Glutamatergic neuron (in vitro differentiated cells): ENCODE results near the gene KRTAP4-6. TPM values are rescaled to one million over a fixed set of nuclear protein-coding genes. Genes with fewer than 3 reads are reported as not detected.
A peak's percentile ranks its signal among the peaks of the same experiment; 100 is the strongest.
"Not testable (repeated sequence)": the region's sequence is repeated elsewhere in the genome, so short reads cannot be mapped to it uniquely, and the experiment has no call there.

Source experiments
- DNase-seq: peaks from one replicate; pipeline ENCODE4 v3.0.0; 2022
- H3K27ac Mint-ChIP-seq: one replicate; pipeline ENCODE4 v1.8.0; 2020; ENCODE audit warnings: mild to moderate bottlenecking, mixed read lengths, inconsistent platforms; ENCODE audit not compliant: unreplicated experiment
- H3K27me3 Mint-ChIP-seq: one replicate; pipeline ENCODE4 v1.8.0; 2020; ENCODE audit warnings: mild to moderate bottlenecking, moderate library complexity, mixed read lengths, inconsistent platforms; ENCODE audit not compliant: unreplicated experiment
- H3K36me3 Mint-ChIP-seq: one replicate; pipeline ENCODE4 v1.8.0; 2020; ENCODE audit warnings: mild to moderate bottlenecking, mixed read lengths, inconsistent platforms; ENCODE audit not compliant: unreplicated experiment
- H3K4me1 Mint-ChIP-seq: one replicate; pipeline ENCODE4 v1.8.0; 2020; ENCODE audit warnings: mild to moderate bottlenecking, low read depth, mixed read lengths, inconsistent platforms; ENCODE audit not compliant: unreplicated experiment
- H3K4me3 Mint-ChIP-seq: one replicate; pipeline ENCODE4 v1.8.0; 2020; ENCODE audit warnings: mild to moderate bottlenecking, mixed read lengths, inconsistent platforms; ENCODE audit not compliant: unreplicated experiment
- H3K9me3 Mint-ChIP-seq: one replicate; pipeline ENCODE4 v1.8.0; 2020; ENCODE audit warnings: mild to moderate bottlenecking, moderate library complexity, mixed read lengths, inconsistent platforms; ENCODE audit not compliant: unreplicated experiment
- total RNA-seq: library from RNA; stranded (reverse); fragmentation: NEBNext Ultra II Directional; extraction: Animal tissue kit (Norgen Biotek cat#: 25700); gene quantifications from one replicate; pipeline ENCODE4 v1.2.1, GENCODE V29; 2021; ENCODE audit not compliant: unreplicated experiment
- TF ChIP-seq, protein P1 (sequence below): fragments of 200-600 bp; sonication (generic); IDR thresholded peaks from one replicate; pipeline ENCODE4 v1.5.0; 2021; ENCODE audit not compliant: partially characterized antibody, unreplicated experiment

KRTAP4-6 gene
- total RNA-seq, 1 donor from 2014 or later: not detected

DNA sequence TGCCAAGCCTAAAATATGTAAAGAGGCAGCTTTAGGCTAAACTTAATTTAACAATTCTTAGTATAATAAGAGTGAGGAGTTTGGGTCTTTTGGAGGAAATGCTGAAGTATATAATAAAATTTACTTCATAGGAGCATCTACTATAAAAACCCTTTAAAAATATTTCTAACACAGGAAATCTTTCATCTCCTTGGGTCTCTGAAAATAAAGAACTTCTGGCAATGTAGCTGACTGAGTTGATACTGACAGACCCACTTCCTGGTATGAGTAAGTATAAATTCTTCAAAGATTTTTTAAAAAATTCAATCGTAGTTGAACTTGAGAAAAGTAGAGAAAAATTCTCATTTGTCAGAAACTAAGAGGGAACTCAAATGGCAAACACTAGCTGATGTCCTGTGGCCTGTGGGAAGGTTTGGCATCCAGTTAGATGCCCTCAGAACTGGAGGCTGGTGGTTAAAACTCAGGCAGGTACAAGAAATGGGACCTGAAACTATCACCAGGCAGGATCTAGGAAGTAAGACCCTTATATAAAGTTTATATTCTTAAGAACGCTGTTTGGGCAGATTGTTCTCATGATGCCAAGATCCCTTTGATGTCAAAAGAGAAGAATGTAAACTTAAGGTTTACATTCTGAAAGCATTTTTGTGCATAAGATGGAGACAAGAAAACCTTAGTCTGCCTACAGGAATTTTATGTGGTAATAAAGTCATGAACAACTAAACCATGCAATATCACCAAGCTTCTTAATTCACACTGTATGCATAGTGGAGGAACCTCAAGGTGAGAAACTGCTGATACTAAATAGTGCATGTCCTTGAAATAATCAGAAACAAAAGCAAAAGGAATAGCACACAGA is 6.2 kb downstream of the KRTAP4-6 start:
- no peak overlapping the region for H3K4me3 Mint-ChIP-seq
- H3K9me3 Mint-ChIP-seq: no peaks in the 10 kb centered on the region
- no peak for DNase-seq
- H3K27ac Mint-ChIP-seq: no peak overlapping the region
- TF ChIP-seq, protein P1, sequence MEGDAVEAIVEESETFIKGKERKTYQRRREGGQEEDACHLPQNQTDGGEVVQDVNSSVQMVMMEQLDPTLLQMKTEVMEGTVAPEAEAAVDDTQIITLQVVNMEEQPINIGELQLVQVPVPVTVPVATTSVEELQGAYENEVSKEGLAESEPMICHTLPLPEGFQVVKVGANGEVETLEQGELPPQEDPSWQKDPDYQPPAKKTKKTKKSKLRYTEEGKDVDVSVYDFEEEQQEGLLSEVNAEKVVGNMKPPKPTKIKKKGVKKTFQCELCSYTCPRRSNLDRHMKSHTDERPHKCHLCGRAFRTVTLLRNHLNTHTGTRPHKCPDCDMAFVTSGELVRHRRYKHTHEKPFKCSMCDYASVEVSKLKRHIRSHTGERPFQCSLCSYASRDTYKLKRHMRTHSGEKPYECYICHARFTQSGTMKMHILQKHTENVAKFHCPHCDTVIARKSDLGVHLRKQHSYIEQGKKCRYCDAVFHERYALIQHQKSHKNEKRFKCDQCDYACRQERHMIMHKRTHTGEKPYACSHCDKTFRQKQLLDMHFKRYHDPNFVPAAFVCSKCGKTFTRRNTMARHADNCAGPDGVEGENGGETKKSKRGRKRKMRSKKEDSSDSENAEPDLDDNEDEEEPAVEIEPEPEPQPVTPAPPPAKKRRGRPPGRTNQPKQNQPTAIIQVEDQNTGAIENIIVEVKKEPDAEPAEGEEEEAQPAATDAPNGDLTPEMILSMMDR: no peak
- H3K4me1 Mint-ChIP-seq: no peaks in the 10 kb centered on the region
- no peaks in the 10 kb centered on the region for H3K36me3 Mint-ChIP-seq
- H3K27me3 Mint-ChIP-seq: no peaks in the 10 kb centered on the region

- Mint-ChIP-seq H3K27ac (no peak overlapping the region), H3K36me3 (no peaks in the 10 kb centered on the region), H3K4me1 (no peaks in the 10 kb centered on the region), H3K27me3 (no peaks in the 10 kb centered on the region), H3K9me3 (no peaks in the 10 kb centered on the region), H3K4me3 (no peak overlapping the region)
- TF ChIP-seq, protein P1: no peak
- DNase-seq: no peak
These were observed 8.4 kb downstream of the KRTAP4-6 start for GRCh38 chr17:41131979-41132378.

GRCh38 chr17:41127371-41127770 is 13.0 kb downstream of the KRTAP4-6 start:
- TF ChIP-seq, protein P1: no peak
- Mint-ChIP-seq H3K36me3 (peaks cover 13% of the 10 kb centered on the region), H3K4me3 (no peak overlapping the region), H3K9me3 (peaks cover 10% of the 10 kb centered on the region), H3K27me3 (peaks cover 3% of the 10 kb centered on the region), H3K27ac (no peak overlapping the region), H3K4me1 (no peaks in the 10 kb centered on the region)
- no peak for DNase-seq

DNA sequence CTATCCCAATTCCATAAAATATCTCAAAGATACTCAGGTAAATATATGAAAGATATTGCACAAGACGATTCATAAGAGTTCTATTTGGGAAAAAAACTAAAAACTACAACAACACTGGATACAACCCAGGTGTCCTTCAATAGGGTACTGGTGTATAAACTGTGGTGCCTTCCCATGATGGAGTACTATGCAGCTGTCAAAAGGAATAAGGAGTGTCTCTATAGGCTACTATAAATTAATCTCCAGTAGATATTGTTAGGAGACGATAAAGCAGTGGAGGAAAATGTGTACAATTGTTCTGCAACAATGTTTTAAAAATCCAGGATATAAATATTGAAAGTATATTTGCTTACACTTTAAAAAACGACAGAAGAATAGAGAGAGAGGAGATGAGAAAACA is 13.9 kb downstream of the KRTAP4-6 start:
- no peak overlapping the region for H3K27ac Mint-ChIP-seq
- H3K4me3 Mint-ChIP-seq: no peak overlapping the region
- no peaks in the 10 kb centered on the region for H3K4me1 Mint-ChIP-seq
- H3K9me3 Mint-ChIP-seq: peaks cover 12% of the 10 kb centered on the region
- TF ChIP-seq, protein P1: no peak
- H3K27me3 Mint-ChIP-seq: peaks cover 3% of the 10 kb centered on the region
- H3K36me3 Mint-ChIP-seq: peaks cover 15% of the 10 kb centered on the region
- DNase-seq: no peak

GRCh38 chr17:41125064-41125463 is 15.3 kb downstream of the KRTAP4-6 start:
- no peak overlapping the region for H3K27ac Mint-ChIP-seq
- peaks cover 3% of the 10 kb centered on the region for H3K27me3 Mint-ChIP-seq
- H3K9me3 Mint-ChIP-seq: peaks cover 12% of the 10 kb centered on the region
- no peaks in the 10 kb centered on the region for H3K4me1 Mint-ChIP-seq
- no peak for DNase-seq
- H3K36me3 Mint-ChIP-seq: peaks cover 15% of the 10 kb centered on the region
- TF ChIP-seq, protein P1: no peak
- H3K4me3 Mint-ChIP-seq: no peak overlapping the region

DNA sequence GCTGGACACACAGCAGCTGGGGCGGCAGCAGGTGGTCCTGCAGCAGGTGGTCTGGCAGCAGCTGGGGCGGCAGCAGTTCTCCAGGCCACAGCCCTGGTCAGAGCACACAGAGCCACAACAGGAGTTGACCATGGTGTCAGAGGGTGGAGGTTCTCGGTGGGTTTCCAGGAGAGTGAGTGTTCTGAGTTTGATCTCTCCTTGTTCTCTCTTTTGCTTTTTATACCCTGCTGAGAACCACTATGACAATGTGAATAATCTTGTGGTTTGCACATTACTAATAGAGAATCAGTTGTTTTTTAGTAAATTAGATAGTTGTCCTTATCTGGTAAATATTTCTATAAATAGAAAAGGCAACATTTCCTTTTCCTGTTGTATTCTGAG is 16.4 kb downstream of the KRTAP4-6 start, which contains the start of gene KRTAP4-12:
Gene KRTAP4-12, minus strand, starts transcription at position 192 of the 381 bp plus-strand sequence. Its CDS starts 60 bp downstream, at position 132.
- Mint-ChIP-seq H3K4me3 (peak within 1 kb of the TSS; percentile 58), H3K36me3 (peaks cover 15% of the 10 kb centered on the region), H3K9me3 (peaks cover 12% of the 10 kb centered on the region), H3K27ac (peak within 1 kb of the TSS; percentile 89)
- not testable (repeated sequence) for DNase-seq, H3K4me1 Mint-ChIP-seq, H3K27me3 Mint-ChIP-seq

DNA sequence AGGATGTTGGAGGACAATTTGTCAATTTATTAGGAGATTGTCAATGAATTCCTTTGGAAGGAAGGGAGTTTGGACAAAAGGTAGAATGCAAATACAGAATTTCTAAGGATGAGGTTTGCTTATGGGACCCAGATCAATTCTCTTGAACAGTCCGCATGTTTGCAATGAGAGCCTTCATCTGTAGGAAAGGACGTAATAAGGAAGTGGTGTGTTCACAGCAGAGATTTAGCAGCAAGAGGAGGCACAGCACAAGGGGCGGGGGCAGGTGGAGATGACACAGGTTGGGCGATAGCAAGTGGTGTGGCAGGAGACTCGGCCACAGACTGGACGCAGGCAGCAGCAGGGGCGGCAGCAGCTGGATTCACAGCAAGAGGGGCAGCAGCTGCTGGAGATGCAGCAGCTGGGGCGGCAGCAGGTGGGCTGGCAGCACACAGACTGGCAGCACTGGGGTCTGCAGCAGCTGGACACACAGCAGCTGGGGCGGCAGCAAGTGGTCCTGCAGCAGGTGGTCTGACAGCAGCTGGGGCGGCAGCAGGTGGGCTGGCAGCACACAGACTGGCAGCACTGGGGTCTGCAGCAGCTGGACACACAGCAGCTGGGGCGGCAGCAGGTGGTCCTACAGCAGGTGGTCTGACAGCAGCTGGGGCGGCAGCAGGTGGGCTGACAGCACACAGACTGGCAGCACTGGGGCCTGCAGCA is 16.9 kb downstream of the KRTAP4-6 start:
- H3K4me1 Mint-ChIP-seq, H3K27me3 Mint-ChIP-seq, DNase-seq: not testable (repeated sequence)
- Mint-ChIP-seq H3K9me3 (peaks cover 12% of the 10 kb centered on the region), H3K27ac (peak overlapping the region; percentile 89), H3K4me3 (peak overlapping the region; percentile 58), H3K36me3 (peaks cover 15% of the 10 kb centered on the region)
